HEK293 (cell line): Measurements from ENCODE around the gene CAMKK1.

ENCODE experiments used
- CTCF ChIA-PET: fragments of 350-600 bp; formaldehyde crosslinking; extraction: SDS; loops from one replicate; lab custom pipeline; 2021; ENCODE audit warnings: antibody characterized with exemption; lab: Yijun Ruan, JAX
- POLR2A ChIA-PET: fragments of 300-600 bp; formaldehyde crosslinking; extraction: SDS; loops from one replicate; lab custom pipeline; 2020; ENCODE audit warnings: antibody characterized with exemption, inconsistent platforms; lab: Yijun Ruan, JAX
- H3K27ac ChIP-seq: fragments of 200-500 bp; sonication (Bioruptor generic); 2 replicates; pipeline ENCODE4 v1.5.1; 2014; ENCODE audit warnings: low read depth, low read length, control low read depth, inconsistent platforms; ENCODE audit errors: extremely low read depth
- H3K36me3 ChIP-seq, 2 experiments: fragments of 200-500 bp in 1 of 2; sonication (Bioruptor generic) in 1 of 2; 1 replicate in 1 of 2; 2 replicates in 1 of 2; pipeline ENCODE4 v1.5.1; 2014 to 2017; ENCODE audit warnings: inconsistent platforms in 2 of 2, low read length in 2 of 2; ENCODE audit not compliant: control insufficient read depth in 2 of 2, insufficient read depth in 1 of 2
- H3K4me1 ChIP-seq: fragments of 200-500 bp; sonication (Bioruptor generic); 2 replicates; pipeline ENCODE4 v1.5.1; 2014; ENCODE audit warnings: mild to moderate bottlenecking, low read length, inconsistent platforms; ENCODE audit not compliant: control insufficient read depth, insufficient read depth
- H3K4me3 ChIP-seq: 2 replicates; pipeline ENCODE4 v1.5.1; 2011; ENCODE audit warnings: low read depth, mild to moderate bottlenecking, control low read depth, low read length, moderate library complexity
- H3K9me3 ChIP-seq: fragments of 200-500 bp; sonication (Bioruptor generic); 2 replicates; pipeline ENCODE4 v1.5.1; 2014; ENCODE audit warnings: low read depth, low read length, inconsistent platforms; ENCODE audit not compliant: control insufficient read depth, insufficient read depth
- BCL11A ChIP-seq: fragments of 450-650 bp; formaldehyde crosslinking; IDR thresholded peaks from 2 replicates; pipeline ENCODE4 v1.5.1; 2016; ENCODE audit warnings: low read depth, missing biosample characterization, missing genetic modification characterization
- EGR2 ChIP-seq: fragments of 450-650 bp; formaldehyde crosslinking; IDR thresholded peaks from 2 replicates; pipeline ENCODE4 v1.5.1; 2016; ENCODE audit warnings: low read depth, missing biosample characterization, missing genetic modification characterization
- GFI1B ChIP-seq: fragments of 450-650 bp; formaldehyde crosslinking; IDR thresholded peaks from 2 replicates; pipeline ENCODE4 v1.5.1; 2016; ENCODE audit warnings: missing biosample characterization, missing genetic modification characterization
- HOXA7 ChIP-seq: sonication (generic); formaldehyde crosslinking; IDR thresholded peaks from 2 replicates; pipeline ENCODE4 v1.8.1; 2022; ENCODE audit warnings: missing genetic modification reagents, borderline replicate concordance
- IKZF3 ChIP-seq: fragments of 450-650 bp; IDR thresholded peaks from 2 replicates; pipeline ENCODE4 v1.5.0; 2018; ENCODE audit warnings: missing biosample characterization, mild to moderate bottlenecking, missing genetic modification characterization, moderate library complexity
- KLF1 ChIP-seq: fragments of 450-650 bp; formaldehyde crosslinking; IDR thresholded peaks from 2 replicates; pipeline ENCODE4 v1.5.1; 2016; ENCODE audit warnings: missing biosample characterization, missing genetic modification characterization
- KLF8 ChIP-seq: fragments of 450-650 bp; formaldehyde crosslinking; IDR thresholded peaks from 2 replicates; pipeline ENCODE4 v1.5.1; 2016; ENCODE audit warnings: missing biosample characterization, missing genetic modification characterization
- PRDM4 ChIP-seq: fragments of 450-650 bp; formaldehyde crosslinking; IDR thresholded peaks from 2 replicates; pipeline ENCODE4 v1.5.1; 2017; ENCODE audit warnings: missing biosample characterization, missing genetic modification characterization
- REPIN1 ChIP-seq: fragments of 450-650 bp; formaldehyde crosslinking; IDR thresholded peaks from 2 replicates; pipeline ENCODE4 v1.5.1; 2017; ENCODE audit warnings: missing biosample characterization, missing genetic modification characterization, low read depth
- SCRT2 ChIP-seq: fragments of 450-650 bp; formaldehyde crosslinking; IDR thresholded peaks from 2 replicates; pipeline ENCODE4 v1.5.1; 2016; ENCODE audit warnings: missing biosample characterization, missing genetic modification characterization
- ZBTB8A ChIP-seq: fragments of 450-650 bp; formaldehyde crosslinking; IDR thresholded peaks from 2 replicates; pipeline ENCODE4 v1.5.1; 2016; ENCODE audit warnings: missing biosample characterization, missing genetic modification characterization
- ZFHX2 ChIP-seq: fragments of 450-650 bp; formaldehyde crosslinking; conservative IDR thresholded peaks from 2 replicates; pipeline ENCODE4 v1.5.1; 2016; ENCODE audit warnings: missing biosample characterization, missing genetic modification characterization
- ZNF155 ChIP-seq: fragments of 450-650 bp; formaldehyde crosslinking; IDR thresholded peaks from 2 replicates; pipeline ENCODE4 v1.5.1; 2016; ENCODE audit warnings: missing biosample characterization, missing genetic modification characterization
- ZNF157 ChIP-seq: fragments of 450-650 bp; formaldehyde crosslinking; IDR thresholded peaks from 2 replicates; pipeline ENCODE4 v1.5.1; 2016; ENCODE audit warnings: missing biosample characterization, missing genetic modification characterization
- ZNF169 ChIP-seq: fragments of 450-650 bp; formaldehyde crosslinking; IDR thresholded peaks from 2 replicates; pipeline ENCODE4 v1.5.1; 2016; ENCODE audit warnings: missing biosample characterization, missing genetic modification characterization
- ZNF18 ChIP-seq: fragments of 450-650 bp; formaldehyde crosslinking; IDR thresholded peaks from 2 replicates; pipeline ENCODE4 v1.5.1; 2016; ENCODE audit warnings: missing biosample characterization, missing genetic modification characterization
- ZNF223 ChIP-seq: fragments of 450-650 bp; formaldehyde crosslinking; IDR thresholded peaks from 2 replicates; pipeline ENCODE4 v1.5.1; 2016; ENCODE audit warnings: missing biosample characterization, missing genetic modification characterization
- ZNF529 ChIP-seq: fragments of 450-650 bp; formaldehyde crosslinking; IDR thresholded peaks from 2 replicates; pipeline ENCODE4 v1.5.1; 2017; ENCODE audit warnings: missing genetic modification characterization, missing biosample characterization; ENCODE audit not compliant: insufficient replicate concordance
- ZNF610 ChIP-seq: fragments of 450-650 bp; formaldehyde crosslinking; IDR thresholded peaks from 2 replicates; pipeline ENCODE4 v1.5.1; 2016; ENCODE audit warnings: missing biosample characterization, missing genetic modification characterization, borderline replicate concordance
- ZNF830 ChIP-seq: fragments of 450-650 bp; IDR thresholded peaks from 2 replicates; pipeline ENCODE4 v1.5.0; 2018; ENCODE audit warnings: missing biosample characterization, missing genetic modification characterization, low read depth, mild to moderate bottlenecking, moderate library complexity
- ZNF843 ChIP-seq: fragments of 450-650 bp; formaldehyde crosslinking; IDR thresholded peaks from 2 replicates; pipeline ENCODE4 v1.5.1; 2016; ENCODE audit warnings: missing biosample characterization, missing genetic modification characterization
- TF ChIP-seq, protein P1 (sequence below): fragments of 450-650 bp; formaldehyde crosslinking; IDR thresholded peaks from 2 replicates; pipeline ENCODE4 v1.5.1; 2016; ENCODE audit warnings: missing biosample characterization, missing genetic modification characterization

CAMKK1 gene

DNA sequence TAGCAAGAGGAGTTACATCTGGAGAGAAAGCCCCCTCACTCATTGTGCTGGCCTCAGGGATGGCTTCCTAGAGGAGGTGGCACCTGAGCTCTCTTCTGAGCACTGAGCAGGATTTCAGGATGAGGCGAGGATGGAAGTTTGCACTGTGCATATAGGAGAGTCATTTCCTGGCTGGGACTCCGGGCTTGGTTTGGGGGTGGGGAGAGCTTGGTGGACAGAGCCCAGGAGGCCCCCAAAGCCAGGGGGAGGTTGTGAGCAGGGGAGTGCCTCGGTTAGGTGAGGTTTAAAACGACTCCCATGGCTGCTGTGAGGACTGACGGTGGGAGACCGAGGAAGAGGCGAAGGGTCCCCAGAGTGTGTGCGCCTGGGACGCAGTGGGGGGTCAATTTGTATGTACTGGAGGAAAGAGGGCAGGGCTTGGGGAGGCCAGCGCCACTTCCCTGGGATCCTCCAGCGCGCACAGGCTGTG lies 1.2 kb downstream of the CAMKK1 start (continued):
- 0 out of 2 replicates have a peak, but pooled peaks have one; percentile 44 for TF ChIP-seq ZNF610 (tag by site-specific recombination)

- Histone ChIP-seq H3K27ac (peak overlapping the region; percentile 90), H3K36me3 (peaks cover 0 to 2% of the 10 kb centered on the region in 2 experiments; a peak in 1 of 3 replicates), H3K9me3 (no peaks in the 10 kb centered on the region), H3K4me1 (peaks cover 42% of the 10 kb centered on the region), H3K4me3 (no peak overlapping the region)
- TF ChIP-seq, protein P1, sequence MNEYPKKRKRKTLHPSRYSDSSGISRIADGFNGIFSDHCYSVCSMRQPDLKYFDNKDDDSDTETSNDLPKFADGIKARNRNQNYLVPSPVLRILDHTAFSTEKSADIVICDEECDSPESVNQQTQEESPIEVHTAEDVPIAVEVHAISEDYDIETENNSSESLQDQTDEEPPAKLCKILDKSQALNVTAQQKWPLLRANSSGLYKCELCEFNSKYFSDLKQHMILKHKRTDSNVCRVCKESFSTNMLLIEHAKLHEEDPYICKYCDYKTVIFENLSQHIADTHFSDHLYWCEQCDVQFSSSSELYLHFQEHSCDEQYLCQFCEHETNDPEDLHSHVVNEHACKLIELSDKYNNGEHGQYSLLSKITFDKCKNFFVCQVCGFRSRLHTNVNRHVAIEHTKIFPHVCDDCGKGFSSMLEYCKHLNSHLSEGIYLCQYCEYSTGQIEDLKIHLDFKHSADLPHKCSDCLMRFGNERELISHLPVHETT: no peak
- peak; percentile 36; the same call in 1 of the 2 replicates for TF ChIP-seq ZFHX2
- no peak for TF ChIP-seq HOXA7 (CRISPR knock-in tag)
- peak; percentile 78 for TF ChIP-seq EGR2
- TF ChIP-seq PRDM4 (tag by site-specific recombination): no peak
- TF ChIP-seq IKZF3 (tag by site-specific recombination): 0 out of 2 replicates have a peak, but pooled peaks have one; percentile 13
- CTCF ChIA-PET: interaction anchor here (0.8 to 3.0 kb wide), 7 partner anchors 23 to 156 kb away, joined by 3 to 16 read pairs (median 5); partner anchors contain the start of gene NCBP3
- POLR2A ChIA-PET: interaction anchor here (1.0 to 1.4 kb wide), 2 partner anchors 46 to 167 kb away, joined by 3 to 4 read pairs; partner anchors contain the start of gene HASPIN
Observed at GRCh38 chr17:3890878-3891219, 2.0 kb downstream of the CAMKK1 start.

- no peaks in the 10 kb centered on the region for H3K9me3 ChIP-seq
- POLR2A ChIA-PET: interaction anchor here (0.5 to 1.8 kb wide), 13 partner anchors 10 to 1496 kb away, joined by 3 to 11 read pairs (median 4); partner anchors contain the start of genes HASPIN and NCBP3
- CTCF ChIA-PET: interaction anchor here (0.6 to 3.0 kb wide), 8 partner anchors 16 to 1065 kb away, joined by 3 to 16 read pairs (median 5); partner anchors contain the start of gene NCBP3
- peaks cover 42% of the 10 kb centered on the region for H3K4me1 ChIP-seq
- H3K4me3 ChIP-seq: no peak overlapping the region
- peaks cover 0 to 8% of the 10 kb centered on the region in 2 experiments; a peak in 1 of 3 replicates for H3K36me3 ChIP-seq
- peak overlapping the region; percentile 90 for H3K27ac ChIP-seq
- TF ChIP-seq ZNF529 (tag by site-specific recombination) (no peak), ZNF610 (tag by site-specific recombination) (peak; percentile 90), ZNF155 (tag by site-specific recombination) (0 out of 2 replicates have a peak, but pooled peaks have one; percentile 45), ZNF169 (tag by site-specific recombination) (no peak), SCRT2 (tag by site-specific recombination) (peak; percentile 94), PRDM4 (tag by site-specific recombination) (peak; percentile 95), ZBTB8A (tag by site-specific recombination) (peak; percentile 99), KLF1 (peak; percentile 97), REPIN1 (tag by site-specific recombination) (peak; percentile 46; the same call in 1 of the 2 replicates), ZNF18 (tag by site-specific recombination) (peak; percentile 97), GFI1B (tag by site-specific recombination) (peak; percentile 90), BCL11A (tag by site-specific recombination) (peak; percentile 100), KLF8 (tag by site-specific recombination) (peak; percentile 100), ZNF223 (tag by site-specific recombination) (peak; percentile 89), ZNF830 (tag by site-specific recombination) (no peak), ZNF843 (tag by site-specific recombination) (peak; percentile 98), ZNF157 (tag by site-specific recombination) (no peak)
Observed at GRCh38 chr17:3890082-3890877, 2.6 kb downstream of the CAMKK1 start.
